ENCODE data around the gene KCNN3.

KCNN3 gene

DNA sequence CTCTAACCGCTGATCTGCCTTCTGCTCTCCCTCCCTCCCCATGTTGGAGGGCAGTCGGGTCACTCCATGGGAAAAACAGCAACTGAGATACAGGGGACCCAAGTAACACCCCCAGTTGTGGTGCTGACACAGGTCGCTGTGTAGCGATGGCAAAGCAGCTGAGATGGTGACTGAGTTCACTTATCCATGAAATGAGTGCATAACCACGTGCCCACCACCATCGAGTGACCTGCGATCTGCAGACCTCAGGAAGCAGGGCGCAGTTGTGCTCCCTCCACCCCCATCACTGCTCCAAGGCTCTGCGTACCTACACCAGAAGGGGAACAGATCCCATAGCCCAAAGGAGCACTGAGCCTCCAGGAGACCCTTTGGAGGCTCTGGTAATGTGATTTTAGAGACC is 31.1 kb downstream of the KCNN3 start:
- in situ Hi-C loops (cut with HindIII; ENCODE audit: low sequenced_read_pairs) = no loop called here
- DNase-seq (ENCODE audit: low read depth, low spot score) = no peak
- H3K4me3 ChIP-seq (ENCODE audit: low read depth, low read length) = no peak overlapping the region
- TF ChIP-seq, protein P1, sequence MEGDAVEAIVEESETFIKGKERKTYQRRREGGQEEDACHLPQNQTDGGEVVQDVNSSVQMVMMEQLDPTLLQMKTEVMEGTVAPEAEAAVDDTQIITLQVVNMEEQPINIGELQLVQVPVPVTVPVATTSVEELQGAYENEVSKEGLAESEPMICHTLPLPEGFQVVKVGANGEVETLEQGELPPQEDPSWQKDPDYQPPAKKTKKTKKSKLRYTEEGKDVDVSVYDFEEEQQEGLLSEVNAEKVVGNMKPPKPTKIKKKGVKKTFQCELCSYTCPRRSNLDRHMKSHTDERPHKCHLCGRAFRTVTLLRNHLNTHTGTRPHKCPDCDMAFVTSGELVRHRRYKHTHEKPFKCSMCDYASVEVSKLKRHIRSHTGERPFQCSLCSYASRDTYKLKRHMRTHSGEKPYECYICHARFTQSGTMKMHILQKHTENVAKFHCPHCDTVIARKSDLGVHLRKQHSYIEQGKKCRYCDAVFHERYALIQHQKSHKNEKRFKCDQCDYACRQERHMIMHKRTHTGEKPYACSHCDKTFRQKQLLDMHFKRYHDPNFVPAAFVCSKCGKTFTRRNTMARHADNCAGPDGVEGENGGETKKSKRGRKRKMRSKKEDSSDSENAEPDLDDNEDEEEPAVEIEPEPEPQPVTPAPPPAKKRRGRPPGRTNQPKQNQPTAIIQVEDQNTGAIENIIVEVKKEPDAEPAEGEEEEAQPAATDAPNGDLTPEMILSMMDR (IDR thresholded peaks at IDR 0.05; ENCODE audit: low read depth, low read length) = no peak

- TF ChIP-seq, protein P1 (IDR thresholded peaks at IDR 0.05; ENCODE audit: low read depth, low read length) = no peak
- DNase-seq (ENCODE audit: low read depth, low spot score) = no peak
- in situ Hi-C loops (cut with HindIII; ENCODE audit: low sequenced_read_pairs) = no loop called here
Observed at GRCh38 chr1:154838461-154838860, 31.6 kb downstream of the KCNN3 start.

DNA sequence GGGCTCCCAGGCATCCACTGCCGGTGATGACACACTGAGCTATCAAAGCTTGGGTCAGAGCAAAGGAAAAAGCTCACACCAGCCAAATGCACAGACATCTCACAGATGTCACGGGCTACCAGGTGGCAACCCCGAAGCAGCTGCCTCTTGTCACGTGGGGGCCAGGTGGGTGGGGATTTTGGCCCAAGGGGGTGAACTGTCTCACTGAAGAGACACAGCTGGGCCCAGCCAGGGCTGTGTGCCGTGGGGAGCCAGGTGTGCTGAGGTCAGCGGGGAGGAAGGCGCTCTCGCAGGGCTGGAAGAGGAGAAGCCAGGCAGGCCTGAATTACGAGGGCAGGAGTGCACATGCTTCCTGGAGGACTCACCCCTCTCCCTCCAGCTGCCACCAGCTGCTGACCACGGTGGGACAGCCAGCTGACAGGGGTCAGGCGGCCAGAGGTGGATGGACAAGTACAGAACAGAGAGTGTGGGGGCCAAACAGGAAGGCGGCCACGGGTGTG is 32.4 kb downstream of the KCNN3 start:
- no peak for DNase-seq (ENCODE audit: low read depth, low spot score)
- in situ Hi-C loops (cut with HindIII; ENCODE audit: low sequenced_read_pairs) = no loop called here
- no peak overlapping the region for H3K4me3 ChIP-seq (ENCODE audit: low read depth, low read length)
- TF ChIP-seq, protein P1 (IDR thresholded peaks at IDR 0.05; ENCODE audit: low read depth, low read length) = no peak

More at GRCh38 chr1:154838461-154838860, 31.6 kb downstream of the KCNN3 start:
- no peak overlapping the region for H3K4me3 ChIP-seq (ENCODE audit: low read depth, low read length)

DNA sequence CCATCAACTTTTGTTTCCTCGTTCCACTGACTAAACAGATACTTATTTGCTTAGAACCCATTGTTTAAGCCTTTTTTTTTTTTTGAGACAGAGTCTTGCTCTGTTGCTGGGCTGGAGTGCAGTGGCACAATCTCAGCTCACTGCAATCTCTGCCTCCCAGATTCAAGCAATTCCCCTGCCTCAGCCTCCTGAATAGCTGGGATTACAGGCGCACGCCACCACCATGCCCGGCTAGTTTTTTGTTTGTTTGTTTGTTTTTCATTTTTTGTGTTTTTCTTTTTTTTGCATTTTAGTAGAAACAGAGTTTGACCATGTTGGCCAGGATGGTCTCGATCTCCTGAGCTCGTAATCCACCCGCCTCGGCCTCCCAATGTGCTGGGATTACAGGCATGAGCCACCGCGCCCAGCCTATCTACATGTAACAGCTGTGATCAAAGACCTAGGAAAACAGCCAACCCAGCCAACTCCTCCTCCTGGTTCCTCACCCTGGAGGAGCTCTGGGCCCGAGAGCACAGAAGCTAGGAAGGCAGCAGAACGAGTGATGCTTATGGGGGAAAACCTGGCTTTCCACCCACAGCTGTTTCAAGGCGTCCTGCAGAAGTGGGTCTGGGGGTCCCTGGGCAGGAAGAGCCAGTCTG is 32.9 kb downstream of the KCNN3 start:
- TF ChIP-seq, protein P1 (IDR thresholded peaks at IDR 0.05; ENCODE audit: low read depth, low read length) = no peak

DNA sequence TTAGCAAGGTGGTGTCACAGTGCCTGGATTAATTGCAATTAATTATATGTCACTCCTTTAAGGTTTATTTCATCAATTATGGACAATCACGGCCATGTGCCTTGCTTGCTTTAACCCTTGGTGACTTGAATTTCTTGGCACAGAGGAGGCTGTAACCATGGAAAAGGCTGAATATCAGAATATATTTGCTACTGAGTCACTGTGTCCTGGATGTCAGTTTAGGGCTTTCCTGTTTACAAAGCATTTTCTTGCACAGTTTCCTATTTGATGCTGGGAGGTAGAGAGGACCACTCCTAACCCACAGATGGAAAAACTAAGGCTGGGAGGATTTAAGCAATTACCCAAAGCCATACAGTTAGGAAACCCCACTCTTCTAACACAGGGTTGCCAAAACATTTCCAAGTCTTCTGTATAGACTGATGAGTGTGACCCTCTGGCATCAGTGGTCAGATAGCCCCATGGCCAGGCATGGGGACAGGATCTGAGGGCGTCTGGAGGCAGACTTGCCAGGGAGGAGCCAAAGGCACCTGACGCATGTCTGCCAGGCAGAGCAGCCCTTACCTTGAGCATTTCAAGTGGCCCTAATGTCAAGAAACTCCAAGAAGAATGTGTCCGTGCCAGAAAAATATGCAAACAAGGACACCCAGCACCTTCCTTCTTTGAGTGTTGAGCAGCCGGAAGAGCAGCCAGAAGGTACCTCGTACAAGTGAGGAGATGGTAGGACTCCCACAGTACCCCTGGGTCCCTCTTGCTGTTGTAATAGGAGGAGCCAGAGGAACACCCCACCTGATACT is 34.4 kb downstream of the KCNN3 start:
- no peak overlapping the region for H3K4me3 ChIP-seq (ENCODE audit: low read depth, low read length)
- in situ Hi-C loops (cut with HindIII; ENCODE audit: low sequenced_read_pairs) = no loop called here
- no peak for DNase-seq (ENCODE audit: low read depth, low spot score)
- TF ChIP-seq, protein P1 (IDR thresholded peaks at IDR 0.05; ENCODE audit: low read depth, low read length) = no peak

More for the DNA sequence above, 32.9 kb downstream of the KCNN3 start:
- in situ Hi-C loops (cut with HindIII; ENCODE audit: low sequenced_read_pairs) = no loop called here
- no peak for DNase-seq (ENCODE audit: low read depth, low spot score)
- H3K4me3 ChIP-seq (ENCODE audit: low read depth, low read length) = no peak overlapping the region

- no peak overlapping the region for H3K4me3 ChIP-seq (ENCODE audit: low read depth, low read length)
- in situ Hi-C loops (cut with HindIII; ENCODE audit: low sequenced_read_pairs) = no loop called here
- TF ChIP-seq, protein P1 (IDR thresholded peaks at IDR 0.05; ENCODE audit: low read depth, low read length) = no peak
- DNase-seq (ENCODE audit: low read depth, low spot score) = no peak
Observed at GRCh38 chr1:154833841-154834240, 36.2 kb downstream of the KCNN3 start.
